IPS-18c (cell line): Measurements from ENCODE around the gene KANK4.

Experiments
- H3K4me3 ChIP-seq: 2 replicates; pipeline ENCODE4 v1.7.0; 2013; ENCODE audit warnings: low read depth, mild to moderate bottlenecking, low read length, moderate library complexity; ENCODE audit not compliant: insufficient read depth
- H3K9me3 ChIP-seq: one replicate; pipeline ENCODE4 v1.6.1; 2013; ENCODE audit warnings: mild to moderate bottlenecking, low read length, moderate library complexity; ENCODE audit not compliant: control insufficient read depth, insufficient read depth

The KANK4 gene

GRCh38 chr1:62285984-62286785 lies 33.0 kb downstream of the KANK4 start:
- Histone ChIP-seq H3K4me3 (peak overlapping the region; percentile 22), H3K9me3 (no peaks in the 10 kb centered on the region)

GRCh38 chr1:62285440-62285839 lies 33.8 kb downstream of the KANK4 start:
- Histone ChIP-seq H3K9me3 (no peaks in the 10 kb centered on the region), H3K4me3 (no peak overlapping the region)

- Histone ChIP-seq H3K9me3 (no peaks in the 10 kb centered on the region), H3K4me3 (no peak overlapping the region)
Measured at GRCh38 chr1:62283986-62284385, 35.2 kb downstream of the KANK4 start.

GRCh38 chr1:62282909-62283755 lies 36.1 kb downstream of the KANK4 start:
- Histone ChIP-seq H3K4me3 (no peak overlapping the region), H3K9me3 (no peaks in the 10 kb centered on the region)

- Histone ChIP-seq H3K9me3 (no peaks in the 10 kb centered on the region), H3K4me3 (no peak overlapping the region)
Measured at GRCh38 chr1:62281922-62282555, 37.2 kb downstream of the KANK4 start.

GRCh38 chr1:62280960-62281465 lies 38.2 kb downstream of the KANK4 start:
- Histone ChIP-seq H3K9me3 (no peaks in the 10 kb centered on the region), H3K4me3 (no peak overlapping the region)

GRCh38 chr1:62280150-62280549 lies 39.1 kb downstream of the KANK4 start:
- Histone ChIP-seq H3K9me3 (no peaks in the 10 kb centered on the region), H3K4me3 (no peak overlapping the region)

- Histone ChIP-seq H3K4me3 (no peak overlapping the region), H3K9me3 (no peaks in the 10 kb centered on the region)
Measured at GRCh38 chr1:62276791-62277190, 42.4 kb downstream of the KANK4 start.

- H3K4me3 ChIP-seq, result no peak overlapping the region
Measured at GRCh38 chr1:62274496-62275485, 44.4 kb downstream of the KANK4 start.

GRCh38 chr1:62273953-62274352 lies 45.3 kb downstream of the KANK4 start:
- H3K9me3 ChIP-seq, result no peaks in the 10 kb centered on the region
- no peak overlapping the region for H3K4me3 ChIP-seq

More at GRCh38 chr1:62274496-62275485, 44.4 kb downstream of the KANK4 start:
- H3K9me3 ChIP-seq, result no peaks in the 10 kb centered on the region

- Histone ChIP-seq H3K9me3 (no peaks in the 10 kb centered on the region), H3K4me3 (no peak overlapping the region)
Measured at GRCh38 chr1:62271948-62272728, 47.1 kb downstream of the KANK4 start.

- H3K9me3 ChIP-seq, result no peaks in the 10 kb centered on the region
- H3K4me3 ChIP-seq, result no peak overlapping the region
Measured at GRCh38 chr1:62271134-62271533, 48.1 kb downstream of the KANK4 start.

GRCh38 chr1:62269851-62270495 lies 49.3 kb downstream of the KANK4 start:
- H3K4me3 ChIP-seq, result no peak overlapping the region
- H3K9me3 ChIP-seq, result no peaks in the 10 kb centered on the region

- H3K4me3 ChIP-seq, result no peak overlapping the region
- no peaks in the 10 kb centered on the region for H3K9me3 ChIP-seq
Measured at GRCh38 chr1:62269439-62269838, 49.8 kb downstream of the KANK4 start.

- Histone ChIP-seq H3K4me3 (no peak overlapping the region), H3K9me3 (no peaks in the 10 kb centered on the region)
Measured at GRCh38 chr1:62268315-62268714, 50.9 kb downstream of the KANK4 start.
